Ishikawa (cell line): Measurements from ENCODE around the gene MAML2.
A peak's percentile ranks its signal among the peaks of the same experiment; 100 is the strongest.

ENCODE experiments used
- CEBPB ChIP-seq: IDR thresholded peaks from 2 replicates; pipeline ENCODE4 v1.6.1; 2012
- CREB1 ChIP-seq: IDR thresholded peaks from 2 replicates; pipeline ENCODE4 v1.6.1; 2012; ENCODE audit warnings: low read depth
- EGR1 ChIP-seq: IDR thresholded peaks from 2 replicates; pipeline ENCODE4 v1.6.1; 2012
- EP300 ChIP-seq: IDR thresholded peaks from 2 replicates; pipeline ENCODE4 v1.6.1; 2012; ENCODE audit warnings: borderline replicate concordance
- FOXM1 ChIP-seq: IDR thresholded peaks from 2 replicates; pipeline ENCODE4 v1.6.1; 2012; ENCODE audit warnings: low read depth, borderline replicate concordance
- MAX ChIP-seq: IDR thresholded peaks from 2 replicates; pipeline ENCODE4 v1.6.1; 2012
- NFIC ChIP-seq: IDR thresholded peaks from 2 replicates; pipeline ENCODE4 v1.6.1; 2012
- RAD21 ChIP-seq: IDR thresholded peaks from 2 replicates; pipeline ENCODE4 v1.6.1; 2012; ENCODE audit warnings: low read depth
- REST ChIP-seq: IDR thresholded peaks from 2 replicates; pipeline ENCODE4 v1.6.1; 2012; ENCODE audit warnings: low read depth, mild to moderate bottlenecking
- TAF1 ChIP-seq: IDR thresholded peaks from 2 replicates; pipeline ENCODE4 v1.6.1; 2012; ENCODE audit warnings: low read depth, mild to moderate bottlenecking
- TCF12 ChIP-seq: IDR thresholded peaks from 2 replicates; pipeline ENCODE4 v1.6.1; 2012; ENCODE audit warnings: low read depth
- TEAD4 ChIP-seq: IDR thresholded peaks from 2 replicates; pipeline ENCODE4 v1.6.1; 2012
- USF1 ChIP-seq: IDR thresholded peaks from 2 replicates; pipeline ENCODE4 v1.6.1; 2012
- YY1 ChIP-seq: IDR thresholded peaks from 2 replicates; pipeline ENCODE4 v1.6.1; 2012; ENCODE audit warnings: low read depth
- ZBTB7A ChIP-seq: IDR thresholded peaks from 2 replicates; pipeline ENCODE4 v1.6.1; 2012; ENCODE audit warnings: low read depth

Gene MAML2

GRCh38 chr11:96072592-96072991 is 270.4 kb downstream of the MAML2 start:
- TF ChIP-seq ZBTB7A (no peak), CEBPB (no peak), NFIC (no peak), TAF1 (no peak), USF1 (no peak), EGR1 (no peak), YY1 (no peak), REST (no peak), TCF12 (no peak), CREB1 (no peak), EP300 (no peak), FOXM1 (no peak), TEAD4 (no peak), RAD21 (no peak)

GRCh38 chr11:96070453-96070852 is 272.5 kb downstream of the MAML2 start:
- no peak for TF ChIP-seq RAD21
- peak; percentile 68; the same call in 1 of the 2 replicates for TF ChIP-seq EGR1

GRCh38 chr11:96067160-96067559 is 275.8 kb downstream of the MAML2 start:
- TF ChIP-seq TAF1, result no peak
- no peak for TF ChIP-seq EP300
- TF ChIP-seq TEAD4, result no peak
- TF ChIP-seq MAX, result no peak
- TF ChIP-seq CEBPB, result no peak
- no peak for TF ChIP-seq USF1
- TF ChIP-seq EGR1, result no peak
- no peak for TF ChIP-seq RAD21
- no peak for TF ChIP-seq TCF12
- TF ChIP-seq FOXM1, result no peak
- no peak for TF ChIP-seq REST
- no peak for TF ChIP-seq ZBTB7A
- no peak for TF ChIP-seq NFIC
- no peak for TF ChIP-seq YY1
- TF ChIP-seq CREB1, result no peak

- TF ChIP-seq RAD21, result no peak
- no peak for TF ChIP-seq TEAD4
Measured at GRCh38 chr11:96065379-96065778, 277.6 kb downstream of the MAML2 start.

- TF ChIP-seq CREB1, result no peak
- TF ChIP-seq EGR1, result no peak
- no peak for TF ChIP-seq TEAD4
- TF ChIP-seq EP300, result no peak
- no peak for TF ChIP-seq ZBTB7A
- TF ChIP-seq NFIC, result no peak
- TF ChIP-seq CEBPB, result no peak
- no peak for TF ChIP-seq USF1
Measured at GRCh38 chr11:96063886-96064285, 279.1 kb downstream of the MAML2 start.

GRCh38 chr11:96063053-96063452 is 279.9 kb downstream of the MAML2 start:
- TF ChIP-seq EGR1, result no peak
- TF ChIP-seq TAF1, result no peak
- TF ChIP-seq MAX, result no peak
- TF ChIP-seq YY1, result no peak
- no peak for TF ChIP-seq CREB1
- TF ChIP-seq EP300, result no peak
- no peak for TF ChIP-seq FOXM1
- no peak for TF ChIP-seq TEAD4
- TF ChIP-seq CEBPB, result no peak
- TF ChIP-seq RAD21, result no peak

- no peak for TF ChIP-seq YY1
- no peak for TF ChIP-seq TAF1
- no peak for TF ChIP-seq RAD21
- TF ChIP-seq EP300, result no peak
- no peak for TF ChIP-seq TEAD4
- no peak for TF ChIP-seq MAX
- no peak for TF ChIP-seq CEBPB
Measured at GRCh38 chr11:96062134-96062533, 280.9 kb downstream of the MAML2 start.
